ENCODE measurements around the gene ZNF512B.
"Not testable (repeated sequence)": the region's sequence is repeated elsewhere in the genome, so short reads cannot be mapped to it uniquely, and the experiment has no call there.

The ZNF512B gene

GRCh38 chr20:63932606-63933160 lies 37.0 kb downstream of the ZNF512B start:
- no peak for DNase-seq (ENCODE audit: low read depth)

- DNase-seq (ENCODE audit: low read depth): no peak
Observed at GRCh38 chr20:63931735-63932134, 38.0 kb downstream of the ZNF512B start.

GRCh38 chr20:63930971-63931553 lies 38.7 kb downstream of the ZNF512B start:
- no peak for DNase-seq (ENCODE audit: low read depth)

- not testable (repeated sequence) for DNase-seq (ENCODE audit: low read depth)
Observed at GRCh38 chr20:63929473-63929883, 40.3 kb downstream of the ZNF512B start.

- DNase-seq (ENCODE audit: low read depth): no peak
Observed at GRCh38 chr20:63929071-63929470, 40.7 kb downstream of the ZNF512B start.

GRCh38 chr20:63926298-63926697 lies 43.4 kb downstream of the ZNF512B start:
- DNase-seq (ENCODE audit: low read depth): no peak

GRCh38 chr20:63924241-63924640 lies 45.5 kb downstream of the ZNF512B start:
- no peak for DNase-seq (ENCODE audit: low read depth)

- no peak for DNase-seq (ENCODE audit: low read depth)
Observed at GRCh38 chr20:63923651-63924050, 46.1 kb downstream of the ZNF512B start.

- DNase-seq (ENCODE audit: low read depth): no peak
Observed at GRCh38 chr20:63920226-63920625, 49.5 kb downstream of the ZNF512B start.

GRCh38 chr20:63919130-63919529 lies 50.6 kb downstream of the ZNF512B start:
- no peak for DNase-seq (ENCODE audit: low read depth)

- DNase-seq (ENCODE audit: low read depth): no peak
Observed at GRCh38 chr20:63917811-63918210, 51.9 kb downstream of the ZNF512B start.

- not testable (repeated sequence) for DNase-seq (ENCODE audit: low read depth)
Observed at GRCh38 chr20:63916371-63916939, 53.3 kb downstream of the ZNF512B start.

GRCh38 chr20:63915471-63915870 lies 54.3 kb downstream of the ZNF512B start:
- no peak for DNase-seq (ENCODE audit: low read depth)

GRCh38 chr20:63913768-63914167 lies 56.0 kb downstream of the ZNF512B start:
- no peak for DNase-seq (ENCODE audit: low read depth)

- no peak for DNase-seq (ENCODE audit: low read depth)
Observed at GRCh38 chr20:63911176-63911575, 58.6 kb downstream of the ZNF512B start.

GRCh38 chr20:63908008-63908682 lies 61.6 kb downstream of the ZNF512B start:
- DNase-seq (ENCODE audit: low read depth): no peak
